Transverse colon (tissue), 4 donors: ENCODE results near the gene CCDC88A. TPM values are rescaled to one million over a fixed set of nuclear protein-coding genes. Genes with fewer than 3 reads are reported as not detected.

Experiments
- DNase-seq: peaks from one replicate; pipeline ENCODE4 v3.0.0-alpha.2; 2019
- H3K27ac ChIP-seq, 4 donors: fragments of 200-600 bp; sonication (generic); 2 replicates each; pipeline ENCODE4 v1.5.1; 2016 to 2018; ENCODE audit warnings: inconsistent platforms in 4 of 4
- H3K27me3 ChIP-seq: fragments of 200-600 bp; sonication (generic); 2 replicates; pipeline ENCODE4 v1.5.1; 2017; ENCODE audit warnings: inconsistent platforms
- H3K36me3 ChIP-seq, 4 donors: fragments of 200-600 bp; sonication (generic); 2 replicates each; pipeline ENCODE4 v1.5.1; 2017 to 2019; ENCODE audit warnings: inconsistent platforms in 4 of 4
- H3K4me1 ChIP-seq, 4 donors: fragments of 200-600 bp; sonication (generic); 2 replicates each; pipeline ENCODE4 v1.5.1; 2017 to 2020; ENCODE audit warnings: inconsistent platforms in 4 of 4
- H3K4me3 ChIP-seq, 4 donors: fragments of 200-600 bp; sonication (generic); 1 replicate in 1 of 4; 2 replicates in 3 of 4; pipeline versions ENCODE4 v1.5.1 to v1.6.1; 2017 to 2019; ENCODE audit warnings: inconsistent platforms in 4 of 4
- H3K9me3 ChIP-seq, 2 donors: fragments of 200-600 bp; sonication (generic); 2 replicates each; pipeline ENCODE4 v1.5.1; 2017 to 2019; ENCODE audit warnings: inconsistent platforms in 2 of 2
- CTCF ChIP-seq, 5 experiments: fragments of 200-600 bp in 3 of 5; fragments of 450-650 bp in 2 of 5; sonication (generic) in 3 of 5; IDR thresholded peaks; 1 replicate in 2 of 5; 2 replicates in 3 of 5; pipeline ENCODE4 v1.5.1; 2016 to 2017; ENCODE audit warnings: antibody characterized with exemption in 5 of 5, inconsistent platforms in 3 of 5, mild to moderate bottlenecking in 2 of 5, moderate library complexity in 1 of 5
- EP300 ChIP-seq: sonication (generic); formaldehyde crosslinking; IDR thresholded peaks from one replicate; pipeline ENCODE4 v1.6.1; 2017; ENCODE audit warnings: antibody characterized with exemption, low read depth
- POLR2A ChIP-seq: fragments of 450-650 bp; IDR thresholded peaks from one replicate; pipeline ENCODE4 v1.6.1; 2016; ENCODE audit warnings: antibody characterized with exemption, mild to moderate bottlenecking, moderate library complexity
- POLR2AphosphoS5 ChIP-seq, 3 donors: sonication (generic); formaldehyde crosslinking; IDR thresholded peaks; one replicate each; pipeline ENCODE4 v1.6.1; 2016; ENCODE audit warnings: antibody characterized with exemption in 3 of 3
- WGBS, 2 donors: methylation state at CpG; one replicate each; pipeline ENCODE4 v1.1.5; 2018; ENCODE audit warnings: low coverage in 1 of 2; 5-methylcytosine and 5-hydroxymethylcytosine counted together
- in situ Hi-C, 4 donors: fragments of 200-750 bp; cut with MboI; loops; one replicate each; pipeline versions ENCODE4 v1.15.0 to v1.15.1; 2017; ENCODE audit warnings: low sequenced_read_pairs in 3 of 4, low pct_ligation_motif_present in 1 of 4, low pct_unique_long_range_greater_than_20kb in 1 of 4
- intact Hi-C: fragments of 100-400 bp; cut with DNase I; formaldehyde crosslinking; loops from one replicate; pipeline ENCODE4 v1.15.1; 2023; ENCODE audit warnings: low total_unique reads
- total RNA-seq, 4 donors: library from RNA; depleted of rRNA; stranded (reverse); fragments of >200 nt; gene quantifications; one replicate each; pipeline ENCODE4 v1.1.0, GENCODE V29; 2016

CCDC88A gene
- total RNA-seq, 4 donors from 2014 or later: 8.6 to 33.7 (median 19.7) TPM

DNA sequence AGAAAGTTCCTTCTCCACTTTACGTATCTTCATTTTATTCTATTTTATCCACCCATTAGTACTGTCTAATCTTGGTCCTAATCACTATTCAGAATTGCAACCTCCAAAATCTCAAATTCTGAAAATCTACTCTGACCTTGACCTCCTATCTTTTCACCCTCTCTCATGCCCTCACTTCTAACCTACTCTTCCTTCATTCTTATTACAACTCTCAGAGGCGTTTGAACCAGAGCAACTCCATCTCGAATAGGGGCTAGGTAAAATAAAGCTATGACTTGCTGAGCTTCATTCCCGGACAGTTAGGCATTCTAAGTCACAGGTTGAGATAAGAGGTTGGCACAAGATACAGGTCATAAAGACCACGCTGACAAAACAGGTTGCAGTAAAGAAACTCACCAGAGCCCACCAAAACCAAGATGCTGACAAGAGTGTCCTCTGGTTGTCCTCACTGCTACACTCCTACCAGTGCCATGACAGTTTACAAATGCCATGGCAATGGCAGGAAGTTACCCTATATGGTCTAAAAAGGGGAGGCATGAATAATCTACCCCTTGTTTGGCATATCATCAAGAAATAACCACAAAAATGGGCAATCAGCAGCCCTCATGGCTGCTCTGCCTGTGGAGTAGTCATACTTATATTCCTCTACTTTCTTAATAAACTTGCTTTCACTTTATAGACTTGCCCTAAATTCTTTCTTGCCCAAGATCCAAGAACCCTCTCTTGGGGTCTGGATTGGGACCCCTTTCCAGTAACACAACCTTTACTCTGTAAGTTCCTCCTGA lies 11.4 kb downstream of the CCDC88A start:
- Histone ChIP-seq H3K4me3 (no peak overlapping the region), H3K9me3 (no peaks in the 10 kb centered on the region), H3K27ac (no peak overlapping the region), H3K36me3 (no peaks in the 10 kb centered on the region), H3K27me3 (no peaks in the 10 kb centered on the region), H3K4me1 (no peaks in the 10 kb centered on the region)
- WGBS, 2 donors: 63 to 72% methylated on average over 3 to 5 of the region's 5 CpGs
- TF ChIP-seq POLR2AphosphoS5 (IDR thresholded peaks at IDR 0.05) (no peak), POLR2A (no peak), CTCF (IDR thresholded peaks at IDR 0.05) (no peak), EP300 (no peak)
- in situ Hi-C loops (no loop called here), intact Hi-C loops (no loop called here)
- no peak for DNase-seq

DNA sequence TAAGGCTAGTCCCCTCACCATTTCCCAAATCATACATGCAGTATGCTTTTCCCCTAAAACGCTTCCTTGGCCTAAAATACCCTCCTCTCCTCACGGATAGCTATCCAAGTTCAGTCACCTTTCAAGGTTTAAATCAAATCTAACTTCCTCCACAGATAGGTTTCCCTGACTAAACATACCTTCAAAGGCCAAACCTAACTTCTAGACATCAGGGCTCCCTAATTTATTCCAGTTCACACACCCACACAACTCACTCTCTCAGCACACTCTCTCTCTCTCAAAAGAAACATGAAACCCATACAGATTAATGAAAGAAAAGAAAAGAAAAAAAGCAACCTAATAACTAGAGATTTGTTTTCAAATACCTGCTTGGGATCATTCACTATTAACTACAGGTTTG lies 14.5 kb downstream of the CCDC88A start:
- WGBS, 2 donors: 96 to 100% methylated on average over 2 of the region's 2 CpGs
- intact Hi-C loops (no loop called here), in situ Hi-C loops (no loop called here)
- no peaks in the 10 kb centered on the region for H3K9me3 ChIP-seq
- H3K27ac ChIP-seq: no peak overlapping the region
- H3K4me1 ChIP-seq: no peaks in the 10 kb centered on the region
- no peak for DNase-seq
- no peaks in the 10 kb centered on the region for H3K27me3 ChIP-seq
- TF ChIP-seq EP300: no peak
- TF ChIP-seq POLR2AphosphoS5 (IDR thresholded peaks at IDR 0.05): no peak
- no peak for TF ChIP-seq CTCF (IDR thresholded peaks at IDR 0.05)
- TF ChIP-seq POLR2A: no peak
- H3K4me3 ChIP-seq: no peak overlapping the region
- H3K36me3 ChIP-seq: no peaks in the 10 kb centered on the region

DNA sequence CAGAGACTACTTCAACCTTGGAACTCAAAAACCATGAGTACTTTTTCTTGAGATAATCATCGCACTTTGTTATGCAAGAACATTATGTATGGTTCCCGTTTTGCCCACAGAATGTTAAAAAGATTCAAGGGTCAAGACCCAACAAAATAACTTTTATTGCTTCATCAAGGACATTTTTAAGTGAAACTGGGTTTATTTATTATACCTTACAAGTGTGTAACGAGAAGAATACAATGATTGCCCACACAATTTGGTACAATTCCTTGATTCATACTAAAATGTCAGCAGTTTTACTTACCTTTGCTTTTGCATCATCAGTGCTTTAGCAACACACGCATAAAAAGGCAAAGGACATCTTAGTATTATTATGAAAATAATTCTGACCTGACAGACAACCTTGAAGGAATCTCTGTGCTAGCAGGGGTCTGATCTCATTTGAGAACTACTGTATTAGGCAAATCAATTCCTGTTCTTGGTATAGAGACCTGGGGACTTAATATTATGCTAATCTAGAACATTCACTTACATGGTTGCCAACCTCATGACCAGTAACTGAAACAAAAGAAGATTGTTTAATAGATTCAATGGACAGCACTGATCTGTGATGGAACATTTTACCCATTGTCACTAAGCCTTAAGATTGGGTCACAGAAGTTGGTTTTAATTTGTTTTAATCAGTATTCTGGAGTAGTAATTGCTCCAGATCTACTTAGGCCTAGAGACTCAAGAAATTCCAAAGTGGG lies 16.2 kb downstream of the CCDC88A start:
- H3K27me3 ChIP-seq: no peaks in the 10 kb centered on the region
- no peaks in the 10 kb centered on the region for H3K9me3 ChIP-seq
- no peak overlapping the region for H3K27ac ChIP-seq
- no peaks in the 10 kb centered on the region for H3K4me1 ChIP-seq
- no peak for DNase-seq
- no peaks in the 10 kb centered on the region for H3K36me3 ChIP-seq
- 85 to 92% methylated on average over 4 of the region's 4 CpGs for WGBS, 2 donors
- TF ChIP-seq EP300: no peak
- no peak overlapping the region for H3K4me3 ChIP-seq
- intact Hi-C loops: no loop called here
- in situ Hi-C loops: no loop called here

- intact Hi-C loops: no loop called here
- no peak overlapping the region for H3K27ac ChIP-seq
- DNase-seq: no peak
- TF ChIP-seq CTCF (IDR thresholded peaks at IDR 0.05): no peak
- TF ChIP-seq POLR2A: no peak
- TF ChIP-seq POLR2AphosphoS5 (IDR thresholded peaks at IDR 0.05): no peak
- no peak for TF ChIP-seq EP300
- no peaks in the 10 kb centered on the region for H3K9me3 ChIP-seq
- 92% methylated on average over 1 of the region's 1 CpG; no CpG with 5 or more reads in 1 of the 2 donors for WGBS, 2 donors
- H3K4me3 ChIP-seq: no peak overlapping the region
- H3K4me1 ChIP-seq: no peaks in the 10 kb centered on the region
- H3K36me3 ChIP-seq: no peaks in the 10 kb centered on the region
- no peaks in the 10 kb centered on the region for H3K27me3 ChIP-seq
- in situ Hi-C loops: no loop called here
Measured at GRCh38 chr2:55401124-55401523, 18.5 kb downstream of the CCDC88A start.
